Hepatocyte (in vitro differentiated cells): Measurements from ENCODE around the gene AKIRIN1. TPM values are rescaled to one million over a fixed set of nuclear protein-coding genes. Genes with fewer than 3 reads are reported as not detected.
A peak's percentile ranks its signal among the peaks of the same experiment; 100 is the strongest.

Experiments
- DNase-seq: peaks from one replicate; pipeline ENCODE4 v3.0.0-alpha.2; 2016; ENCODE audit warnings: low spot score
- H2AFZ ChIP-seq: fragments of 200-600 bp; sonication (generic); 2 replicates; pipeline ENCODE4 v1.6.0; 2016; ENCODE audit warnings: antibody characterized with exemption, mild to moderate bottlenecking
- H3K27ac ChIP-seq: fragments of 200-600 bp; sonication (generic); 2 replicates; pipeline ENCODE4 v1.5.1; 2016; ENCODE audit warnings: mild to moderate bottlenecking
- H3K27me3 ChIP-seq: fragments of 200-600 bp; sonication (generic); 2 replicates; pipeline ENCODE4 v1.6.1; 2016
- H3K36me3 ChIP-seq: fragments of 200-600 bp; sonication (generic); replicated peaks from 2 replicates; pipeline ENCODE4 v1.5.1; 2016; ENCODE audit warnings: low read depth; ENCODE audit not compliant: insufficient read depth
- H3K4me1 ChIP-seq: fragments of 200-600 bp; sonication (generic); 2 replicates; pipeline ENCODE4 v1.5.1; 2016; ENCODE audit warnings: mild to moderate bottlenecking, moderate library complexity; ENCODE audit not compliant: insufficient read depth
- H3K4me2 ChIP-seq: fragments of 200-600 bp; sonication (generic); 2 replicates; pipeline ENCODE4 v1.6.0; 2016
- H3K4me3 ChIP-seq: fragments of 200-600 bp; sonication (generic); 2 replicates; pipeline ENCODE4 v1.5.1; 2016; ENCODE audit warnings: mild to moderate bottlenecking
- H3K79me2 ChIP-seq: fragments of 200-600 bp; sonication (generic); 2 replicates; pipeline ENCODE4 v1.6.0; 2017; ENCODE audit warnings: mild to moderate bottlenecking
- H3K9me2 ChIP-seq: fragments of 200-600 bp; sonication (generic); replicated peaks from 2 replicates; pipeline ENCODE4 v1.6.0; 2017; ENCODE audit warnings: mild to moderate bottlenecking; ENCODE audit not compliant: insufficient read depth
- H3K9me3 ChIP-seq: fragments of 200-600 bp; sonication (generic); 2 replicates; pipeline ENCODE4 v1.5.1; 2016; ENCODE audit warnings: low read depth, mild to moderate bottlenecking
- H4K20me1 ChIP-seq: fragments of 200-600 bp; sonication (generic); 2 replicates; pipeline ENCODE4 v1.6.0; 2016; ENCODE audit warnings: mild to moderate bottlenecking; ENCODE audit not compliant: insufficient read depth, poor library complexity, severe bottlenecking
- EZH2 ChIP-seq: fragments of 200-600 bp; sonication (generic); IDR thresholded peaks from 2 replicates; pipeline ENCODE4 v1.6.1; 2016; ENCODE audit warnings: antibody characterized with exemption, mild to moderate bottlenecking, borderline replicate concordance
- EZH2phosphoT487 ChIP-seq: fragments of 200-600 bp; sonication (generic); IDR thresholded peaks from one replicate; pipeline ENCODE4 v1.6.1; 2018; ENCODE audit warnings: antibody characterized with exemption, mild to moderate bottlenecking, low read depth, moderate library complexity; ENCODE audit not compliant: unreplicated experiment, severe bottlenecking
- WGBS: methylation state at CpG from one replicate; pipeline ENCODE4 v1.1.6; 2016; ENCODE audit warnings: low lambda C conversion rate; ENCODE audit errors: missing lambda C conversion rate; 5-methylcytosine and 5-hydroxymethylcytosine counted together
- polyA plus RNA-seq: library from polyadenylated mRNA; unstranded; fragments of >200 nt; fragmentation: Nextera tagmentation; extraction: Ambion mirVana; gene quantifications from 2 replicates; pipeline ENCODE4 v1.2.1, GENCODE V29; 2016
- total RNA-seq: library from RNA; depleted of rRNA; stranded (reverse); fragments of >200 nt; gene quantifications from 2 replicates; pipeline ENCODE4 v1.2.3, GENCODE V29; 2014
- TF ChIP-seq, protein P1 (sequence below): fragments of 200-600 bp; sonication (generic); IDR thresholded peaks from 2 replicates; pipeline ENCODE4 v1.5.1; 2016; ENCODE audit warnings: antibody characterized with exemption, mild to moderate bottlenecking; ENCODE audit not compliant: poor library complexity

AKIRIN1 gene, protein sequence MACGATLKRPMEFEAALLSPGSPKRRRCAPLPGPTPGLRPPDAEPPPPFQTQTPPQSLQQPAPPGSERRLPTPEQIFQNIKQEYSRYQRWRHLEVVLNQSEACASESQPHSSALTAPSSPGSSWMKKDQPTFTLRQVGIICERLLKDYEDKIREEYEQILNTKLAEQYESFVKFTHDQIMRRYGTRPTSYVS
- total RNA-seq (75.1 and 81.9 TPM in 2 replicates), polyA plus RNA-seq (70.7 and 77.3 TPM in 2 replicates)

DNA sequence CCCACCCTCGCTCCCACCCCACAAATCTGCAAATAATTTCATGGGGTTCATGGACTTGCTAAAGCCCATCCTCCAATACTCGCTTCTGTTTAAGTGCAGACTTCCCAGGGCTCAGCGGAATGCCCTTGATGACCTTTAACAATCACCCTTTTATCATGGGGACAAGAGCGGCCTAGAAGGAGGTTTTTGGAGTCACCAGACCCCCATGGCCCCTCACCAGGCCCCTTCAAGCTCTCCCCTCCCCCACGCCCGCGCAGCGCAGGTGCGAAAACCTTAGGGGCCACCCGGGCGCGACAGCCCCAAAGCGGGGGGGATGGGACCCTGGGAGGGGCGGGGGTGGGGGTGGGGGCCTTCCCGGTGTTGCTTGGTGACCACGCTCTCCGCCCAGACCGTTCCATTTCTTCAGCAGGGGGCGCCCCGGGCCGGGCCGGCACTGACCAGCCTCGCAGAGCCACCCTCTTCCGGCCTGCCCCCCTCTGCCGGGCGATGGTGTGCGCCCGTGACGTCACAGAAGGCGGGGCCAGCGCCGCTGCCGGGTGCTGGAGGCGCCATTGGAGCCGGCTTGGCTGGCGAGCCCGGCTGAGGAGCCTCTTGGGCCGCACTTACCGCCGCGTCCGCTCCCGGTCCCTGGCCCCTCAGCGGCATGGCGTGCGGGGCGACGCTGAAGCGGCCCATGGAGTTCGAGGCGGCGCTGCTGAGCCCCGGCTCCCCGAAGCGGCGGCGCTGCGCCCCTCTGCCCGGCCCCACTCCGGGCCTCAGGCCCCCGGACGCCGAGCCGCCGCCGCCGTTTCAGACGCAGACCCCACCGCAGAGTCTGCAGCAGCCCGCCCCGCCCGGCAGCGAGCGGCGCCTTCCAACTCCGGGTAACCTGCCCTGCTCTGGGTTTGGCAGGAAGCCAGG lies at the start of gene AKIRIN1:
Gene AKIRIN1, plus strand, starts transcription at position 539 of the 900 bp plus-strand sequence. Its CDS starts 105 bp downstream, at position 644.
- no peaks in the 10 kb centered on the region for H3K9me2 ChIP-seq
- H3K4me1 ChIP-seq = peaks cover 14% of the 10 kb centered on the region
- H3K9me3 ChIP-seq = no peaks in the 10 kb centered on the region
- DNase-seq = peak; percentile 98
- 1% methylated on average over 39 of the region's 76 CpGs for WGBS
- peak within 1 kb of the TSS; percentile 89 for H3K4me2 ChIP-seq
- TF ChIP-seq, protein P1, sequence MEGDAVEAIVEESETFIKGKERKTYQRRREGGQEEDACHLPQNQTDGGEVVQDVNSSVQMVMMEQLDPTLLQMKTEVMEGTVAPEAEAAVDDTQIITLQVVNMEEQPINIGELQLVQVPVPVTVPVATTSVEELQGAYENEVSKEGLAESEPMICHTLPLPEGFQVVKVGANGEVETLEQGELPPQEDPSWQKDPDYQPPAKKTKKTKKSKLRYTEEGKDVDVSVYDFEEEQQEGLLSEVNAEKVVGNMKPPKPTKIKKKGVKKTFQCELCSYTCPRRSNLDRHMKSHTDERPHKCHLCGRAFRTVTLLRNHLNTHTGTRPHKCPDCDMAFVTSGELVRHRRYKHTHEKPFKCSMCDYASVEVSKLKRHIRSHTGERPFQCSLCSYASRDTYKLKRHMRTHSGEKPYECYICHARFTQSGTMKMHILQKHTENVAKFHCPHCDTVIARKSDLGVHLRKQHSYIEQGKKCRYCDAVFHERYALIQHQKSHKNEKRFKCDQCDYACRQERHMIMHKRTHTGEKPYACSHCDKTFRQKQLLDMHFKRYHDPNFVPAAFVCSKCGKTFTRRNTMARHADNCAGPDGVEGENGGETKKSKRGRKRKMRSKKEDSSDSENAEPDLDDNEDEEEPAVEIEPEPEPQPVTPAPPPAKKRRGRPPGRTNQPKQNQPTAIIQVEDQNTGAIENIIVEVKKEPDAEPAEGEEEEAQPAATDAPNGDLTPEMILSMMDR = no peak
- TF ChIP-seq EZH2 (no peak), EZH2phosphoT487 (no peak)
- peak within 1 kb of the TSS; percentile 94 for H2AFZ ChIP-seq
- H3K27ac ChIP-seq = peak within 1 kb of the TSS; percentile 96
- peak within 1 kb of the TSS; percentile 84 for H3K4me3 ChIP-seq
- peaks cover 43% of the 10 kb centered on the region for H4K20me1 ChIP-seq
- H3K79me2 ChIP-seq = peaks cover 48% of the 10 kb centered on the region
- no peaks in the 10 kb centered on the region for H3K36me3 ChIP-seq
- no peaks in the 10 kb centered on the region for H3K27me3 ChIP-seq

DNA sequence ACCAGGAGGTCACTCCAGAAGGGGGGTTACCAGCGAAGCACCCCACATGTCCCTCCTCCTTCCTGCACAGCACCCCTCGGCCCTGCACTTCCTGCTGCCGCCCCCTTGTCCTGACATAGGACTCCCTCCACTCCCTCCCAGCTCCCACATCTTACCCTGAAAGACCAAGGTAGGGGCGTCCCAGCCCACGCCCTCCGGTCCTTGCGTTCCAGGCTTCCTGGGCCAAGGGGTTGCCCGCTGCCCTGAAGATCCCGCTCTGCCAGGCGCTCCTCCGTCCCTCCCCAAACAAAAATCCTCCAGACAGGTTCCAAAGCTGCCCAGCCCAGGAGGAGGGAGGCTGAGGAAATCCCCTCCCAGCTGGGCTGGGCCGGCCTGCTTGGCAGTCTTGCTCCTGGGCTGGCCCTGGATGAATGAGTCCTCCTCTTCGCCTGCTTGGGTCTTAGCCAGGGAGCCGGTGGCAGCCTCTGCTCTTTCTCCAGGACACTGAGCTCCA lies 49.5 kb upstream of the AKIRIN1 start, which contains the start of gene RHBDL2:
Gene RHBDL2, minus strand, starts transcription at position 304 of the 493 bp plus-strand sequence. CDS start 22,618 bp downstream, outside the sequence.
- Histone ChIP-seq H3K36me3 (no peaks in the 10 kb centered on the region), H2AFZ (no peak within 1 kb of the TSS), H3K9me2 (no peaks in the 10 kb centered on the region), H3K4me3 (no peak within 1 kb of the TSS), H3K27ac (no peak within 1 kb of the TSS), H3K27me3 (no peaks in the 10 kb centered on the region), H3K79me2 (no peaks in the 10 kb centered on the region), H4K20me1 (no peaks in the 10 kb centered on the region), H3K4me1 (no peaks in the 10 kb centered on the region), H3K9me3 (no peaks in the 10 kb centered on the region), H3K4me2 (no peak within 1 kb of the TSS)
- 84% methylated on average over 13 of the region's 14 CpGs for WGBS
- DNase-seq = no peak
- TF ChIP-seq EZH2 (no peak), EZH2phosphoT487 (no peak)
- TF ChIP-seq, protein P1 = no peak

DNA sequence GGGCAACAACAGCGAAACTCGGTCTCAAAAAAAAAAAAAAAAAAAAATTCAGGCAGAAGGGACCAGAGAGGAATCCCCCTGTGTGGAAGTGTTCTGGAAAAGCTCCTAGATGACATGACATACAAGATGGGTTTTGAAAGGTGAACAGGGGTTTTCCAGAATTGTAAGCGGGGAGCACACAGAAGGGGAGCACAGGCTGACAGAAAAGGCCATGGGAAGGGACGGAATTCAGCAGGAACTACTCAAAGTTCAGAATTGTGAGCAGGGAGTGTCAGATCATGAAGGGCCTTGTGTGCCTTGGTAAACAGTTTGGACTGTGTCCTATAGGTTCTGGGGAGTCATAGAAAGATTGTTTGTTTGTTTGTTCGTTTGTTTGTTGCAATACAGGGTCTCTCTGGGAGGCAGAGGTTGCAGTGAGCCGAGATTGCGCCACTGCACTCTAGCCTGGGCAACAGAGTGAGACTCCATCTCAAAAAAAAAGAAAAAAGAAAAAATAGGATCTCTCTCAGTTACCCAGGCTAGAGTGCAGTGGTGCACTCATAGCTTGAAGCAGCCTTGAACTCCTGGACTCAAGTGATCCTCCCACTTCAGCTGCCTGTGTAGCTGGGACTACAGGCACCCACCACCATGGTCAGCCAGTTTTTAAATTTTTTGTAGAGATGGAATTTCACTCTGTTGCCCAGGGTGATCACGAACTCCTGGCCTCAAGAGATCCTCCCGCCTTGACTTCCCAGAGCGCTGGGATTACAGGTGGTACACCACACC lies 48.2 kb upstream of the AKIRIN1 start:
- DNase-seq = no peak
- no peaks in the 10 kb centered on the region for H3K36me3 ChIP-seq
- H2AFZ ChIP-seq = no peak overlapping the region
- H4K20me1 ChIP-seq = no peaks in the 10 kb centered on the region
- WGBS = 91% methylated on average over 10 of the region's 10 CpGs
- H3K79me2 ChIP-seq = no peaks in the 10 kb centered on the region
- no peaks in the 10 kb centered on the region for H3K9me3 ChIP-seq
- no peaks in the 10 kb centered on the region for H3K27me3 ChIP-seq
- H3K9me2 ChIP-seq = no peaks in the 10 kb centered on the region
- H3K4me2 ChIP-seq = no peak overlapping the region
- no peak overlapping the region for H3K4me3 ChIP-seq
- TF ChIP-seq EZH2 (no peak), EZH2phosphoT487 (no peak)
- TF ChIP-seq, protein P1 = no peak
- H3K27ac ChIP-seq = no peak overlapping the region
- H3K4me1 ChIP-seq = no peaks in the 10 kb centered on the region
